Left ventricle myocardium inferior (tissue), 1 donor: Measurements from ENCODE around the gene SYT2. TPM values are rescaled to one million over a fixed set of nuclear protein-coding genes. Genes with fewer than 3 reads are reported as not detected.
"Not testable (repeated sequence)": the region's sequence is repeated elsewhere in the genome, so short reads cannot be mapped to it uniquely, and the experiment has no call there.

ENCODE experiments used
- DNase-seq: peaks from one replicate; pipeline ENCODE4 v3.0.0-alpha.2; 2020
- H3K27ac ChIP-seq: fragments of 200-600 bp; replicated peaks from 2 replicates; pipeline ENCODE4 v1.8.0; 2021
- H3K27me3 ChIP-seq: fragments of 200-600 bp; 2 replicates; pipeline ENCODE4 v1.8.0; 2021; ENCODE audit warnings: low read depth
- H3K36me3 ChIP-seq: fragments of 200-600 bp; 2 replicates; pipeline ENCODE4 v1.8.0; 2021
- H3K4me1 ChIP-seq: fragments of 200-600 bp; 2 replicates; pipeline ENCODE4 v1.8.0; 2021
- H3K4me3 ChIP-seq: fragments of 200-600 bp; 2 replicates; pipeline ENCODE4 v1.8.0; 2021; ENCODE audit warnings: mild to moderate bottlenecking, moderate library complexity
- H3K9me3 ChIP-seq: fragments of 200-600 bp; replicated peaks from 2 replicates; pipeline ENCODE4 v1.8.0; 2021
- intact Hi-C: fragments of 100-400 bp; cut with micrococcal nuclease; formaldehyde crosslinking; loops from one replicate; pipeline ENCODE4 v1.11.0; 2022
- total RNA-seq: library from RNA; stranded (reverse); fragmentation: NEBNext Ultra II Directional; extraction: Animal tissue kit (Norgen Biotek cat#: 25700); gene quantifications from one replicate; pipeline ENCODE4 v1.2.1, GENCODE V29; 2021
- TF ChIP-seq, protein P1 (sequence below): fragments of 200-600 bp; IDR thresholded peaks from 2 replicates; pipeline ENCODE4 v1.8.0; 2021; ENCODE audit warnings: antibody characterized with exemption, mild to moderate bottlenecking, borderline replicate concordance
- donor health status: DM: no; HTN: yes; CAD: no; lungs with severe emphysema.

The SYT2 gene
- total RNA-seq, 1 donor from 2014 or later = not detected

GRCh38 chr1:202631076-202631923, 79.0 kb downstream of the SYT2 start:
- DNase-seq = no peak
- TF ChIP-seq, protein P1, sequence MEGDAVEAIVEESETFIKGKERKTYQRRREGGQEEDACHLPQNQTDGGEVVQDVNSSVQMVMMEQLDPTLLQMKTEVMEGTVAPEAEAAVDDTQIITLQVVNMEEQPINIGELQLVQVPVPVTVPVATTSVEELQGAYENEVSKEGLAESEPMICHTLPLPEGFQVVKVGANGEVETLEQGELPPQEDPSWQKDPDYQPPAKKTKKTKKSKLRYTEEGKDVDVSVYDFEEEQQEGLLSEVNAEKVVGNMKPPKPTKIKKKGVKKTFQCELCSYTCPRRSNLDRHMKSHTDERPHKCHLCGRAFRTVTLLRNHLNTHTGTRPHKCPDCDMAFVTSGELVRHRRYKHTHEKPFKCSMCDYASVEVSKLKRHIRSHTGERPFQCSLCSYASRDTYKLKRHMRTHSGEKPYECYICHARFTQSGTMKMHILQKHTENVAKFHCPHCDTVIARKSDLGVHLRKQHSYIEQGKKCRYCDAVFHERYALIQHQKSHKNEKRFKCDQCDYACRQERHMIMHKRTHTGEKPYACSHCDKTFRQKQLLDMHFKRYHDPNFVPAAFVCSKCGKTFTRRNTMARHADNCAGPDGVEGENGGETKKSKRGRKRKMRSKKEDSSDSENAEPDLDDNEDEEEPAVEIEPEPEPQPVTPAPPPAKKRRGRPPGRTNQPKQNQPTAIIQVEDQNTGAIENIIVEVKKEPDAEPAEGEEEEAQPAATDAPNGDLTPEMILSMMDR = no peak
- H3K27me3 ChIP-seq = peaks cover 55% of the 10 kb centered on the region
- intact Hi-C loops = no loop called here
- no peaks in the 10 kb centered on the region for H3K9me3 ChIP-seq
- no peak overlapping the region for H3K27ac ChIP-seq
- no peaks in the 10 kb centered on the region for H3K36me3 ChIP-seq
- H3K4me1 ChIP-seq = peaks cover 13% of the 10 kb centered on the region
- no peak overlapping the region for H3K4me3 ChIP-seq

DNA sequence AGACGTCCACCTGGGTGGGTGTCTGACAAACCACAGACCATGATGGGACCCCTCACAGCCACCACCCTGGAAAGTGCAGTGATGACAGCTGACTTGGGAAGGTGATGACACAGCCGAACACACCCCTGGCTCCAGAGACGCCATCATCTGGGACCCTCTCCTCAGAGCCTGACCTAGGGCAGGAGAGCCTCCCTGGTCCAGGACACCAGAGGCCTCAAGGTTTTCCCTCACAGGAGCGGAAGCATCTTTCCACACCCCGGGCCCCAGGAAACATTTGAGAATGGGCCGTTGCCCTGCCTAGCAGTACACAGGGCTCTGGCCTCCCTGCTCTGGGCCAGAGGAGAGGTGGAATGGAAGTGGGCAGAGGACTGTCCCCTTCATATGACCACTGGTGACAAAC, 79.7 kb downstream of the SYT2 start:
- DNase-seq = no peak
- Histone ChIP-seq H3K36me3 (no peaks in the 10 kb centered on the region), H3K4me3 (no peak overlapping the region), H3K27me3 (peaks cover 47% of the 10 kb centered on the region), H3K9me3 (no peaks in the 10 kb centered on the region), H3K27ac (no peak overlapping the region), H3K4me1 (peaks cover 20% of the 10 kb centered on the region)
- TF ChIP-seq, protein P1 = no peak
- intact Hi-C loops = no loop called here

DNA sequence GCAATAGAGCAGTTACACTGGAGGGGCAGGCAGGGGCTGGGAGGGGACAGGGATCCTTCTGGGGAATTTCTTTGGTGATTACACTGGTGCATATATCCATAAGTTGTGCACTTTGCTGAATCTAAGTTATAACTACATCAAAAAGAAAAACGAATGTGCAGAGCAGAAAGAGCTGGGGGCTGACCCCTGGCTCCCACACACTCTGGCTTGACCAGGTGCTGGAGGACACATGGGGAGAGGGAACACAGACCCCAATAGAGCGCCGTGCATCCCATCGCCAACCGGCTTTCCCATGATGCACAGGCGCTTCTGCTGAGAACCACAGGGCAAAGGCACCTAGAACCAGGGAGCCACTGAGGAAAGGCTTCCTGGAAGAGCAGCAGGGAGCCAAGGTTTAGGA, 80.2 kb downstream of the SYT2 start:
- H3K27ac ChIP-seq, H3K9me3 ChIP-seq, intact Hi-C loops, DNase-seq, H3K4me3 ChIP-seq, H3K36me3 ChIP-seq: not testable (repeated sequence)
- H3K4me1 ChIP-seq = peaks cover 23% of the 10 kb centered on the region
- H3K27me3 ChIP-seq = peaks cover 42% of the 10 kb centered on the region

DNA sequence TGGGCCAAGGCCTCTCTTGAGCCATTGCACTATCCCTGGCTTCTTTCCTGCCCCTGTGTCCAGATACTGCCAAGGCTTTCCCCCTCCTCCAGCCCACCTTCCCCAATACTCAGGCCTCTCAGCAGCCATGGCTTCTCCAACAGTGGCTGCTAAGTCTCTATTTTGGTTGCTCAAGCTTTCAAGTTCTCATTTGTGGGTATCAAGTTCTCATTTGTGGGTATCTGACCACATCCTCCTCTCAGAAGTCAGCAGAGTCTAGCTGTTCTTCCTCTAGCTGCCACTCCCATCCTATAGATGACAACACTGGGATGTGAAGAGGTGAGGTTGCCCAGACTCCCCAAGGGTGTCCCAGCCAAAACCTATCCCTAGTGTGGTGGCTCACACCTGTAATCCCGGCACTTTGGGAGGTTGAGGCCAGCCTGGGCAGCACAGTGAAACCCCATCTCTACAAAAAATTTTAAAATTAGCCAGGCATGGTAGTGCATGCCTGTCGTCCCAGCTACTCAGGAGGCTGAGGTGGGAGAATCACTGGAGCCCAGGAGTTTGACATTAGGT, 80.9 kb downstream of the SYT2 start:
- peaks cover 36% of the 10 kb centered on the region for H3K27me3 ChIP-seq
- H3K9me3 ChIP-seq, DNase-seq, H3K4me3 ChIP-seq, H3K36me3 ChIP-seq, H3K27ac ChIP-seq, intact Hi-C loops: not testable (repeated sequence)
- peaks cover 23% of the 10 kb centered on the region for H3K4me1 ChIP-seq

DNA sequence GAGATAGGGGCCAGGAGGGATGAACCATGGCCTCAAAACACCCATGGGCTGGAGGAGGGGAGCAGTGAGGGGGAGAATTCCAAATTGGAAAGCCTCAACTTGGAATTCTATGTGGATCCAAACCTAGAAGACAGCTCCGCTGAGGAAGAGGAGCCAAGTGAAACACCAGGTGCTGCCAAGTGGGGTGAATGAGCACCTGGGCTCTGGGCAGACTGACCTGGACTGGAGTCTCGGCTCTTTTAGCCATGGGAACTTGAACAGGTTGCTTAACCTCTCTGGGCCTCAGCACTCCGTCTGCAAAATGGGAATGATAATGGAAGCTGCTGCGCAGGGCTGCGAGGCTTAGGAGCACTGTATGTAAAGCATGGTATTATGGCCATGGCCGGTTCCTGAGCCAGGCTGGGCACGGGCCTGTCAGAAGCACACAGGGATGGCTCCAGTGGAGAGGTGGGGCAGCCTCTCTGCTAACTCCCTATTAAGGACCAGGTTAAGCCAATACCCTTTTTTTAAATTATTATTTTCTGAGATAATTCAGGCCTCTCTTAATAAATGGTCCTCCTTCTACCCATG, 81.5 kb downstream of the SYT2 start:
- peaks cover 23% of the 10 kb centered on the region for H3K4me1 ChIP-seq
- H3K36me3 ChIP-seq = no peaks in the 10 kb centered on the region
- H3K27me3 ChIP-seq = peaks cover 30% of the 10 kb centered on the region
- no peak overlapping the region for H3K4me3 ChIP-seq
- TF ChIP-seq, protein P1 = no peak
- H3K27ac ChIP-seq = no peak overlapping the region
- no peak for DNase-seq
- intact Hi-C loops = no loop called here
- no peaks in the 10 kb centered on the region for H3K9me3 ChIP-seq

DNA sequence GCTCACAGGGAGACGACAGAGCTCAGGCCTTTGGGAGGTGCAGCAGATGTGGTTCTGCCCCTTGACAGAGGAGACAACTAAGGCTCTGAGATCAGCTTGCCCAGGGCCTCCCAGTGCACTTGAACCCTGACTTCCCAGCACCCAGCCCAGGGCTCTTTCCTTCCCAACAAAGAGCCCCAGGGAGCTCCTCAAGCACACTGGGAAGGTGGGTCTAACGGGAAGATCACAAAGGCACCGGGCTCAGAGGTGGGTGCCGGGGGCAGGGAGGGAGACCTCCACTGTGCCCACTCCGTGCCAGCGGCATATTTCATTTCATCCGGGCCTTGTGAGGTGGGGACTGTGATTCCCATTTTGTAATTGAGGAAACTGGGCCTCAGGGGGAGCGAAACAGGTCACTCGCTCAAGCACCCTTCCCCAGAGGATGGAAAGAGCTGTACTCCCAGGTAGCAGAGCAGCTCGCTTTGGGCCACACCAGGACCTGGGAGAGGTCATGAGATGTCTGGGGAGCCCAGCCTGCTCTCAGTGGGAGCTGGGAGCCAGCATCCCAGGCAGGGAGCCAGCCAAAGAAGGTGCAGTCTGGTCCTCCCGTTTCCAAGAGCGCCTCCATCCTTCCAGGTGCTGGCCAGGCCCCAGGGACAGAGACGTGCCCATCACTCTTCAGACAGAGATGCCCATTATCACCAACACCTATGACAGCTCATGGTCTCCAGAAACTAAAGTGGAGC, 82.3 kb downstream of the SYT2 start:
- no peak overlapping the region for H3K4me3 ChIP-seq
- H3K36me3 ChIP-seq = no peaks in the 10 kb centered on the region
- H3K9me3 ChIP-seq = no peaks in the 10 kb centered on the region
- TF ChIP-seq, protein P1 = no peak
- H3K4me1 ChIP-seq = peaks cover 30% of the 10 kb centered on the region
- H3K27ac ChIP-seq = no peak overlapping the region
- H3K27me3 ChIP-seq = peaks cover 23% of the 10 kb centered on the region
- no peak for DNase-seq
- intact Hi-C loops = no loop called here

- H3K27me3 ChIP-seq = peaks cover 15% of the 10 kb centered on the region
- H3K9me3 ChIP-seq, H3K4me3 ChIP-seq, DNase-seq, H3K36me3 ChIP-seq, intact Hi-C loops: not testable (repeated sequence)
- peaks cover 35% of the 10 kb centered on the region for H3K4me1 ChIP-seq
- peak overlapping the region; percentile 32 for H3K27ac ChIP-seq
These were observed 83.2 kb downstream of the SYT2 start for GRCh38 chr1:202627036-202627435.
